ENCODE measurements around the gene ENC1.

- no peak for TF ChIP-seq POLR2A (IDR thresholded peaks at IDR 0.05)
- TF ChIP-seq, protein P1, sequence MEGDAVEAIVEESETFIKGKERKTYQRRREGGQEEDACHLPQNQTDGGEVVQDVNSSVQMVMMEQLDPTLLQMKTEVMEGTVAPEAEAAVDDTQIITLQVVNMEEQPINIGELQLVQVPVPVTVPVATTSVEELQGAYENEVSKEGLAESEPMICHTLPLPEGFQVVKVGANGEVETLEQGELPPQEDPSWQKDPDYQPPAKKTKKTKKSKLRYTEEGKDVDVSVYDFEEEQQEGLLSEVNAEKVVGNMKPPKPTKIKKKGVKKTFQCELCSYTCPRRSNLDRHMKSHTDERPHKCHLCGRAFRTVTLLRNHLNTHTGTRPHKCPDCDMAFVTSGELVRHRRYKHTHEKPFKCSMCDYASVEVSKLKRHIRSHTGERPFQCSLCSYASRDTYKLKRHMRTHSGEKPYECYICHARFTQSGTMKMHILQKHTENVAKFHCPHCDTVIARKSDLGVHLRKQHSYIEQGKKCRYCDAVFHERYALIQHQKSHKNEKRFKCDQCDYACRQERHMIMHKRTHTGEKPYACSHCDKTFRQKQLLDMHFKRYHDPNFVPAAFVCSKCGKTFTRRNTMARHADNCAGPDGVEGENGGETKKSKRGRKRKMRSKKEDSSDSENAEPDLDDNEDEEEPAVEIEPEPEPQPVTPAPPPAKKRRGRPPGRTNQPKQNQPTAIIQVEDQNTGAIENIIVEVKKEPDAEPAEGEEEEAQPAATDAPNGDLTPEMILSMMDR (IDR thresholded peaks at IDR 0.05), result no peak
These were observed 12.0 kb upstream of the ENC1 start for GRCh38 chr5:74652576-74652975.
